Small intestine (tissue), 7 donors: ENCODE data around the gene ZNF532. TPM values are rescaled to one million over a fixed set of nuclear protein-coding genes. Genes with fewer than 3 reads are reported as not detected.
A peak's percentile ranks its signal among the peaks of the same experiment; 100 is the strongest.

ENCODE experiments used
- DNase-seq, 2 donors: peaks; one replicate each; pipeline versions ENCODE4 v3.0.0 to v3.0.0-alpha.2; 2013
- FAIRE-seq: peaks from 2 replicates; lab custom pipeline; 2012; peaks lifted over from hg19 to GRCh38; lab: Jason Lieb, UNC
- H3K27ac ChIP-seq, 3 donors: one replicate each; pipeline ENCODE4 v1.5.1; 2013; ENCODE audit warnings: low read length in 2 of 3, mild to moderate bottlenecking in 2 of 3, control low read depth in 1 of 3, inconsistent platforms in 1 of 3, low read depth in 1 of 3, moderate library complexity in 1 of 3
- H3K27me3 ChIP-seq, 3 donors: one replicate each; pipeline ENCODE4 v1.6.1; 2013; ENCODE audit warnings: low read length in 3 of 3, inconsistent platforms in 1 of 3; ENCODE audit not compliant: control insufficient read depth in 3 of 3, insufficient read depth in 3 of 3
- H3K36me3 ChIP-seq, 3 donors: one replicate each; pipeline ENCODE4 v1.6.1; 2013; ENCODE audit warnings: low read length in 3 of 3, inconsistent platforms in 1 of 3, low read depth in 1 of 3, mild to moderate bottlenecking in 1 of 3, moderate library complexity in 1 of 3; ENCODE audit not compliant: control insufficient read depth in 3 of 3, insufficient read depth in 2 of 3
- H3K4me1 ChIP-seq, 3 donors: one replicate each; pipeline ENCODE4 v1.6.1; 2013; ENCODE audit warnings: low read length in 2 of 3, inconsistent platforms in 1 of 3, low read depth in 1 of 3, mild to moderate bottlenecking in 1 of 3, moderate library complexity in 1 of 3; ENCODE audit not compliant: control insufficient read depth in 3 of 3, insufficient read depth in 2 of 3
- H3K4me3 ChIP-seq, 3 donors: one replicate each; pipeline ENCODE4 v1.5.1; 2013; ENCODE audit warnings: low read length in 3 of 3, control low read depth in 1 of 3, inconsistent platforms in 1 of 3, low read depth in 1 of 3, mild to moderate bottlenecking in 1 of 3, moderate library complexity in 1 of 3
- H3K9me3 ChIP-seq, 2 donors: one replicate each; pipeline ENCODE4 v1.6.1; 2013; ENCODE audit warnings: low read depth in 1 of 2, low read length in 1 of 2; ENCODE audit not compliant: control insufficient read depth in 2 of 2, insufficient read depth in 1 of 2
- WGBS, 3 donors: extraction: QIAGEN DNeasy Blood & Tissue Kit; methylation state at CpG; one replicate each; pipeline ENCODE4 v1.1.7; 2013; 5-methylcytosine and 5-hydroxymethylcytosine counted together
- polyA plus RNA-seq, 4 donors: library from polyadenylated mRNA; stranded (reverse) in 3 of 4; unstranded in 1 of 4; fragments of 200-250 nt in 3 of 4; fragments of 120-200 nt in 1 of 4; gene quantifications; one replicate each; pipeline versions ENCODE4 v1.2.1 to v1.2.3, GENCODE V29; 2013
- donor health status: healthy with polysubstance abuse.
- donor health status: control.
- donor health status: control.
- donor health status: Bipolar disorder and iron deficiency.
- donor health status: healthy.

The ZNF532 gene
- polyA plus RNA-seq, 4 donors: 1.3 to 23.4 (median 4.9) TPM

DNA sequence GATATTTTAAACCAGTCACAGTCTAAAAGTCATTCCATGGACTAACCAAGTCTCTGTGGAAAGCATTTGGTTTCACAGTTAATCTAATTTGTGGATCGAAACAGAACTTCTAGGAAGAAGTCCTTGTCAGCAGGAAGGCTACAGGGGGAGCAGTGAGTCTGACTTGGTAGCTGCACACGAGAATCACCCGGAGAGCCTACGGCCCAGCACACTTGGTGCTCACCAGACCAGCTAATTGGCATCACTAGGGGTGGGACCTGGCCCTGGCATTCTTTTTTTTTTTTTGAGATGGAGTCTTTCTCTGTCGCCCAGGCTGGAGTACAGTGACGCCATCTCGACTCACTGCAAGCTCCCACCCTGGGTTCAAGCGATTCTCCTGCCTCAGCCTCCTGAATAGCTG lies 97.7 kb downstream of the ZNF532 start:
- H3K9me3 ChIP-seq: no peaks in the 10 kb centered on the region
- H3K4me3 ChIP-seq: no peak overlapping the region
- FAIRE-seq (no peak), DNase-seq (no peak)
- no peak overlapping the region for H3K27ac ChIP-seq
- H3K4me1 ChIP-seq: no peaks in the 10 kb centered on the region
- H3K27me3 ChIP-seq: no peaks in the 10 kb centered on the region
- WGBS, 3 donors: 92 to 94% (median 94%) methylated on average over 8 of the region's 8 CpGs
- peaks cover 0 to 18% (median 0%) of the 10 kb centered on the region in 3 donors for H3K36me3 ChIP-seq

DNA sequence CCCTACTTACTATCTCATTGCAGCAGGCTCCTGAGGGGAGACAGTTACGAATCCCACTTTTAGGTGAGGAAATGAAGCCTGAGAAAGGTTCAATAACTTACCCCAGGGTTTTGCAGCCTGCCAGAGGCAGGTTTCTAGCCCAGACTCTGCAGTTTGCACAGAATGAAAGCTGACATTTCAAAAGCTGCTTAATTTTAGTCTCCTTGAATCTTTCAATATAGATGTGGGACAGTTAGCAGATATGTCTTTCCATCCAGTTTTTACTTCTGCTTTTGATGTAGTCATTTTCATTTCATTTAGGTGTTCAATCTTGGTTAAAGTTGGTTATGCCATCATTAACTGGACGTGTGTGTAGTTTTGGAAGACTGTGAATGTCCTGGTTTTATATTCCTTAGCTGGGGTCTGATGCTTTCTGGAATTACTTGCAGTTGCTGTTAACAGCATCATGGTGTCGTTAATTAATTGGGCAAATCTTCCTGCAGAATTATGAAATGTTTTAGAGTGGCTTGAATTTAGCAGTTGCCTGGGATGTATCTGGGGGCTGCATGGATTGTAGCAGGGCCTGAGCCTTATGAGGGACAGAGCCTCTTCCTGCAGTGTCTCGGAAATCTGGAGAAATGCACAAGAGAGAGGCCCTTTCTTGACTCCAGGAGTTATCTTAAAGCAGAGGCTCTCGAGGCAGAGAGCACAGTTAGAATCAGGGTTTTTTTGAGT lies 100.8 kb downstream of the ZNF532 start:
- Histone ChIP-seq H3K4me1 (no peaks in the 10 kb centered on the region), H3K27ac (peak overlapping the region in 1 of 3 donors; percentile 24), H3K27me3 (no peaks in the 10 kb centered on the region), H3K9me3 (no peaks in the 10 kb centered on the region), H3K36me3 (peaks cover 0 to 31% (median 0%) of the 10 kb centered on the region in 3 donors), H3K4me3 (no peak overlapping the region)
- 72 to 77% (median 76%) methylated on average over 5 of the region's 5 CpGs for WGBS, 3 donors
- FAIRE-seq: no peak
- DNase-seq: no peak

DNA sequence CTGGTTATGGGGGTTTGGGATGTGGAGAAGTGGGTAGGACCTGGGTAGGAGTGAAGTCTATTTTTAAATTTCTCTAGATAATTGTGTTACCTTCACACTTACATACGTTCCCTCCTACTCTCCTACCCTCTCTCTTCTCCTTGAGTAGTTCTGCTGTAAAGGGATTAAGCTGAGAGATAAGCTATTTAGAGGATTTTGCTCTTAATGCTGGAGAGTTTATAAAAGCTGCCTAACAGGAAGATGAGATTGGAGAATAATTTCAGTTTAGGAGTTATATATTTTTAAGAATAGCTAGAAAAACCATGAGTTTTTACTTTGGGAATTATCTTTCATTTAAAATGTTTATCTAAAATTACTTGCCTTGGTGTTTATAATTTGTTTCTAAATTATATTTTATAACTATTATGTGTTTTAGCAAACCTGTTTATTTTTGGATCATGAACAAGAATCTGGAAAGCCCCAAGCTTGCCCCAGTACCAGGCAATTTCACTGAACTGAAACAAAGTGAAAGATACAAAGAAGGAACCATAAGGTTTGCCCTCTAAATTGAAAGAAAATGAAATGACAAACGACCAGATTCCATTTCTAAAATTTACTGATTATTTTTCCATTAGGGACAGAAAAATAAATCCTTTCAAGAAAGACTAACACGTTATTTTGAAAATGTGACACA lies 101.5 kb downstream of the ZNF532 start:
- 50 to 56% (median 52%) methylated on average over 3 of the region's 3 CpGs for whole genome bisulfite sequencing, 3 donors
- Histone ChIP-seq H3K9me3 (no peaks in the 10 kb centered on the region), H3K4me3 (no peak overlapping the region), H3K4me1 (no peaks in the 10 kb centered on the region), H3K27me3 (no peaks in the 10 kb centered on the region), H3K27ac (no peak overlapping the region), H3K36me3 (peaks cover 0 to 32% (median 0%) of the 10 kb centered on the region in 3 donors)
- DNase-seq: no peak
- FAIRE-seq: peak; percentile 67

DNA sequence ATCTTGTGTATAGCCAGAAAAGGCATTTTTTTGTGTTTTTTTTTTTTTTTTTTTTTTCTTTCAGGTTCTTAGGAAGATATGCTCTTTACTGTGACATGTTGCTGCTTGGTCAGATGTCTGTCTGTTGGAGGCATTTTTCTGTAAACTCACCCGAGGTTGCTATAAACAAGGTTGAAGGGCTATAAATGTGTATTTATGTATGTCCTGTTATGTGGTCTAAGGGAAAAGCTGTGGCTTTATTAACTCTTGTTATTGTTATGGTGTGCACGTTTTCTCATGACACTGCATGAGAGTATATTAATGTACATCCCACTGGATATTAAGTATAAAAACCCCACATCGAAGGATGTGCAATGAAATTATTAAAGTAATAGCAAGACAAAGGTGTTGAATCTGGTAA lies 102.0 kb downstream of the ZNF532 start:
- no peak for FAIRE-seq
- 68 to 83% (median 79%) methylated on average over 3 of the region's 3 CpGs for WGBS, 3 donors
- Histone ChIP-seq H3K9me3 (no peaks in the 10 kb centered on the region), H3K4me3 (no peak overlapping the region), H3K27me3 (no peaks in the 10 kb centered on the region), H3K27ac (no peak overlapping the region), H3K36me3 (peaks cover 0 to 31% (median 0%) of the 10 kb centered on the region in 3 donors), H3K4me1 (no peaks in the 10 kb centered on the region)
- DNase-seq: no peak

DNA sequence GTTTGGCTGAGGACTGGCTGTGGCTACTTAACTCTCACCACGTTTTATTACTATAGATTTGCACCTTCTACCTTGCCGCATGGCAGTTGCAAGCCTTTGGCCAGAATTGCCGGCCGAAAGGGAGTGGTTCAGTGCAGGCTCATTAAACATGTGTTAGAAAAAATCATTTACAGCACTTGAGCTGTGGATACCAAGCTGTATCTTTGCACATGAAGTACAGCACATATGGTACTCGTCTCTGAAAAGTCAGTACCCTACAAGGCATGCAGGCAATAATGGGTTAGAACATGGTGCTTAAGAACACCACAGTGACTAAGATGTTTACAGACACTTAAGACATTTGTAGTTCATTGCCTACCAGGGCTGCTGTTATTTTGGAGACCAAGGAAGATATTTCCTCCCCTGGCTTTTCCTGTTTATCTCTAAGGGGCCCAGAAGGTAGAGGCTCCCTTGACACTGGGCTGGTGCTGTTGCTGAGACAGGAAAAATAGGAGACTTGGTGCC lies 103.1 kb downstream of the ZNF532 start:
- 45 to 72% (median 46%) methylated on average over 5 of the region's 5 CpGs for WGBS, 3 donors
- DNase-seq (peak in 1 of 2 donors; percentile 18), FAIRE-seq (no peak)
- Histone ChIP-seq H3K27ac (peak overlapping the region in 1 of 3 donors; percentile 62), H3K4me1 (no peaks in the 10 kb centered on the region), H3K9me3 (no peaks in the 10 kb centered on the region), H3K36me3 (peaks cover 0 to 25% (median 0%) of the 10 kb centered on the region in 3 donors), H3K27me3 (no peaks in the 10 kb centered on the region), H3K4me3 (no peak overlapping the region)

DNA sequence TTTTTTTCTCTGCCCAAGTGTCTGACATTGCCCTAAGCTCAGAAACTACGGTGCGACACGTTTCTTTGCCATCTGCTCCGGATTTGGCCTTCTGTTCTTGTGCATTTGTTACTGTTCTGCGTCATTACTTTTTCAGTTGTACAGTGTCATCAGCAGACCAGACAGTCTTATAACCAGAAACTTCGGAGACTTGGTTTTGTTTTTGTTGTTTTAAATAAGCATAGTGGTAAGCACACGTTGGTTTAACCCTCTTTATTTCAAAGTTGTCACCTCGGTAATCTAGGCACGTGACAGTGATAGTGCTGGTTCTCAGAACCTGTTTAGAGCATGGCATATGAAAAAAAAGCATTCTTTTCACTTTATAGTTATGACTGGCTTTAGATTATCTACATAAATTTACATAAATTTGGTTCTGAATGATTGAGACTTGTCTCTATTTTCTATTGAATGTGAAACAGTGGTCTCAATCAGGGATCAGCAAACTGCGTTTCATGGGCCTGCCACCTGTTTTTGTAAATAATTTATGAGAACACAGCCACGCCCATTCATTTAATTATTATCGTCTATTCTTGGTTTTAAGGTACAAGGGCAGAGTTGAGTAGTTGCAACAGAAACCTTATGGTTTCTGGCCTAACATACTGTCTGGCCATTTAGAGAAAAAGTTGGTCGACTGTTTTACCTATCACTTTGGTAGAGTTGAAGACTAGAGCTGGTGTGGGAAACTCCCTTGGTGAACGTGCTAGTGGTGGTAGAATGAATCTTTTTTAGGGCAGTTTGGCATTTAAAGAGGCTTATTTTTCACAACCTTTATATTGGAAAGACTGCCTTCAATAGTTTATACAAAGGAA lies 106.5 kb downstream of the ZNF532 start:
- no peaks in the 10 kb centered on the region for H3K27me3 ChIP-seq
- FAIRE-seq (no peak), DNase-seq (no peak)
- 80 to 82% (median 80%) methylated on average over 14 of the region's 14 CpGs for WGBS, 3 donors
- H3K4me1 ChIP-seq: no peaks in the 10 kb centered on the region
- peaks cover 0 to 27% (median 0%) of the 10 kb centered on the region in 3 donors for H3K36me3 ChIP-seq
- H3K27ac ChIP-seq: peak overlapping the region in 1 of 3 donors; percentile 42
- no peaks in the 10 kb centered on the region for H3K9me3 ChIP-seq
- no peak overlapping the region for H3K4me3 ChIP-seq

DNA sequence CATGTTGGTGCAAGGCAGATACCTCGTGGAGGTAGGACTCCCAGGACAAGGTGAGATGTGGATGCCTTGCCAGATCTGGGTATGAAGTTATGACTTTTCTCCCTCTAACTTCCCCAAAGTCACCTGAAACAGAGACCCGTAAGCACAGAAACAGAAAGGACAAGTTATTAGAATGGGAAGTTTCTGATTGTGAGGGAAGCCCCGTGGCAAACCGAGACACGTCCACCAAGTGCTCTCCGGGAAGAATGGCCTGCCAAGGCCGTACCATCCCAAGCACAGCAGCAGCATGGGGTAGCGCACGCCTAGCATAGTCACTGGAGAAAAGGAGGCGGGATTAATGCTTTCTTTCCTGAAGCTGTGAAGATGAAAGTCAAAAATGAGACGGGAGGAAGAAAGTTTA lies 110.6 kb downstream of the ZNF532 start:
- H3K36me3 ChIP-seq: peaks cover 0 to 23% (median 4%) of the 10 kb centered on the region in 3 donors
- H3K27ac ChIP-seq: peak overlapping the region in 1 of 3 donors; percentile 7
- no peaks in the 10 kb centered on the region for H3K4me1 ChIP-seq
- FAIRE-seq: no peak
- H3K4me3 ChIP-seq: no peak overlapping the region
- no peaks in the 10 kb centered on the region for H3K9me3 ChIP-seq
- no peak for DNase-seq
- 53 to 76% (median 72%) methylated on average over 11 of the region's 11 CpGs for WGBS, 3 donors
- H3K27me3 ChIP-seq: no peaks in the 10 kb centered on the region

DNA sequence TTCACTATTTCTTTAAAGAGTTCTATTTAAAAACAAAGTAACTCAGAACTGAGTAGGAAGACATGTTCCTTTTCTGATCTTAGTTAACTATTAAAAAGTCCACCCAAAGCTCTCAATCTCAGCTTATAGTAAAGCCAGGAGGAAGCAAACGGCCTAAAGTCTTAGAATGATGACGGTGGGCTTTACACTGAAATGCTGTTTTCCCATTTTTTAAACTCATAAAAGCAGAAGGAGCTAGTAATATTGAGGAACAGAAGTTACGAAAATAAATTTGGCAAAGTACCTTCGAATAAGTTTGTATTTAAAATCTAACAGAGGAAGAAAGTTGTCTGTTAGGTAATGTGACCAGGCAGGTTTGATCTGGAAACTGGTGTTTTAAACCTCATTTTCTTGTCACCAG lies 111.1 kb downstream of the ZNF532 start:
- H3K36me3 ChIP-seq: peaks cover 0 to 24% (median 4%) of the 10 kb centered on the region in 3 donors
- 56 to 75% (median 65%) methylated on average over 4 of the region's 4 CpGs for WGBS, 3 donors
- FAIRE-seq: no peak
- no peak overlapping the region for H3K4me3 ChIP-seq
- DNase-seq: no peak
- no peaks in the 10 kb centered on the region for H3K27me3 ChIP-seq
- no peaks in the 10 kb centered on the region for H3K4me1 ChIP-seq
- no peaks in the 10 kb centered on the region for H3K9me3 ChIP-seq
- H3K27ac ChIP-seq: no peak overlapping the region
